HL-60 (cell line): ENCODE results near the gene SH3BP4.

Experiments
- CTCF ChIP-seq: IDR thresholded peaks from one replicate; pipeline ENCODE4 v1.5.1; 2011; ENCODE audit warnings: low read length, control low read depth, inconsistent platforms; ENCODE audit not compliant: insufficient read depth
- GABPA ChIP-seq: IDR thresholded peaks from 2 replicates; pipeline ENCODE4 v1.6.1; 2012; ENCODE audit warnings: low read depth
- POLR2AphosphoS5 ChIP-seq: IDR thresholded peaks from 2 replicates; pipeline ENCODE4 v1.6.1; 2012; ENCODE audit warnings: low read depth
- TF ChIP-seq, protein P1 (sequence below): IDR thresholded peaks from 2 replicates; pipeline ENCODE4 v1.6.1; 2012; ENCODE audit warnings: low read depth; ENCODE audit not compliant: insufficient replicate concordance

- TF ChIP-seq POLR2AphosphoS5 = no peak
- TF ChIP-seq CTCF = no peak
- TF ChIP-seq, protein P1, sequence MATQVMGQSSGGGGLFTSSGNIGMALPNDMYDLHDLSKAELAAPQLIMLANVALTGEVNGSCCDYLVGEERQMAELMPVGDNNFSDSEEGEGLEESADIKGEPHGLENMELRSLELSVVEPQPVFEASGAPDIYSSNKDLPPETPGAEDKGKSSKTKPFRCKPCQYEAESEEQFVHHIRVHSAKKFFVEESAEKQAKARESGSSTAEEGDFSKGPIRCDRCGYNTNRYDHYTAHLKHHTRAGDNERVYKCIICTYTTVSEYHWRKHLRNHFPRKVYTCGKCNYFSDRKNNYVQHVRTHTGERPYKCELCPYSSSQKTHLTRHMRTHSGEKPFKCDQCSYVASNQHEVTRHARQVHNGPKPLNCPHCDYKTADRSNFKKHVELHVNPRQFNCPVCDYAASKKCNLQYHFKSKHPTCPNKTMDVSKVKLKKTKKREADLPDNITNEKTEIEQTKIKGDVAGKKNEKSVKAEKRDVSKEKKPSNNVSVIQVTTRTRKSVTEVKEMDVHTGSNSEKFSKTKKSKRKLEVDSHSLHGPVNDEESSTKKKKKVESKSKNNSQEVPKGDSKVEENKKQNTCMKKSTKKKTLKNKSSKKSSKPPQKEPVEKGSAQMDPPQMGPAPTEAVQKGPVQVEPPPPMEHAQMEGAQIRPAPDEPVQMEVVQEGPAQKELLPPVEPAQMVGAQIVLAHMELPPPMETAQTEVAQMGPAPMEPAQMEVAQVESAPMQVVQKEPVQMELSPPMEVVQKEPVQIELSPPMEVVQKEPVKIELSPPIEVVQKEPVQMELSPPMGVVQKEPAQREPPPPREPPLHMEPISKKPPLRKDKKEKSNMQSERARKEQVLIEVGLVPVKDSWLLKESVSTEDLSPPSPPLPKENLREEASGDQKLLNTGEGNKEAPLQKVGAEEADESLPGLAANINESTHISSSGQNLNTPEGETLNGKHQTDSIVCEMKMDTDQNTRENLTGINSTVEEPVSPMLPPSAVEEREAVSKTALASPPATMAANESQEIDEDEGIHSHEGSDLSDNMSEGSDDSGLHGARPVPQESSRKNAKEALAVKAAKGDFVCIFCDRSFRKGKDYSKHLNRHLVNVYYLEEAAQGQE = no peak
- no peak for TF ChIP-seq GABPA
These were observed 25.4 kb downstream of the SH3BP4 start for GRCh38 chr2:234977228-234977679.
